Stomach (tissue), 4 donors: ENCODE measurements around the gene IYD.

Source experiments
- CTCF ChIP-seq, 7 experiments: fragments of 450-650 bp in 4 of 7; fragments of 200-600 bp in 3 of 7; sonication (generic) in 3 of 7; IDR thresholded peaks; one replicate each; pipeline ENCODE4 v1.5.1; 2016 to 2019; ENCODE audit warnings: antibody characterized with exemption in 7 of 7, control low read depth in 2 of 7, mild to moderate bottlenecking in 1 of 7
- EP300 ChIP-seq: sonication (generic); formaldehyde crosslinking; IDR thresholded peaks from one replicate; pipeline ENCODE4 v1.6.1; 2017; ENCODE audit warnings: antibody characterized with exemption
- POLR2AphosphoS5 ChIP-seq, 3 donors: sonication (generic); formaldehyde crosslinking; IDR thresholded peaks; one replicate each; pipeline ENCODE4 v1.6.1; 2016; ENCODE audit warnings: antibody characterized with exemption in 3 of 3

GRCh38 chr6:150382171-150382570, 13.4 kb downstream of the IYD start:
- TF ChIP-seq CTCF (IDR thresholded peaks at IDR 0.05), result no peak
- no peak for TF ChIP-seq EP300
- TF ChIP-seq POLR2AphosphoS5 (IDR thresholded peaks at IDR 0.05), result no peak
